Measurements from ENCODE around the gene ETHE1.
"Not testable (repeated sequence)": the region's sequence is repeated elsewhere in the genome, so short reads cannot be mapped to it uniquely, and the experiment has no call there.

ETHE1 gene

DNA sequence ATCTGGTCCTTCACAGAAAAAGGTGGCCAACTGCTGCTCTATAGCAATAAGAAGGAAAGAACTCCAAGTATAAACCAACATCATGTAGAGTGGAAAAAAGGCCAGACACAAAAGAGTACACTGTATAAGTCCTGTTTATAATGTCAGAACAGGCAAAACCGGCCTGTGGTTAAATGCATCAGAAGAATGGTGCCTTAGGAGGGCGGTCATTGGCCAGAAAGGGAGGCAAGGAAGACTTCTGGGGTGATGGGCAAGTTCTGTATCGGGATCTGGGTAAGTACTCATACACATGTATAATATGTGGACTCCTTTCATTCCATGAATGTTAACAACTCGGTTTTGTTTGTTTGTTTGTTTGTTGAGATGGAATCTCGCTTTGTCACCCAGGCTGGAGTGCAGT lies 4.1 kb downstream of the ETHE1 start:
- TF ChIP-seq, protein P1, sequence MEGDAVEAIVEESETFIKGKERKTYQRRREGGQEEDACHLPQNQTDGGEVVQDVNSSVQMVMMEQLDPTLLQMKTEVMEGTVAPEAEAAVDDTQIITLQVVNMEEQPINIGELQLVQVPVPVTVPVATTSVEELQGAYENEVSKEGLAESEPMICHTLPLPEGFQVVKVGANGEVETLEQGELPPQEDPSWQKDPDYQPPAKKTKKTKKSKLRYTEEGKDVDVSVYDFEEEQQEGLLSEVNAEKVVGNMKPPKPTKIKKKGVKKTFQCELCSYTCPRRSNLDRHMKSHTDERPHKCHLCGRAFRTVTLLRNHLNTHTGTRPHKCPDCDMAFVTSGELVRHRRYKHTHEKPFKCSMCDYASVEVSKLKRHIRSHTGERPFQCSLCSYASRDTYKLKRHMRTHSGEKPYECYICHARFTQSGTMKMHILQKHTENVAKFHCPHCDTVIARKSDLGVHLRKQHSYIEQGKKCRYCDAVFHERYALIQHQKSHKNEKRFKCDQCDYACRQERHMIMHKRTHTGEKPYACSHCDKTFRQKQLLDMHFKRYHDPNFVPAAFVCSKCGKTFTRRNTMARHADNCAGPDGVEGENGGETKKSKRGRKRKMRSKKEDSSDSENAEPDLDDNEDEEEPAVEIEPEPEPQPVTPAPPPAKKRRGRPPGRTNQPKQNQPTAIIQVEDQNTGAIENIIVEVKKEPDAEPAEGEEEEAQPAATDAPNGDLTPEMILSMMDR (conservative IDR thresholded peaks at IDR 0.05; ENCODE audit: low read length), result no peak
- no peak for DNase-seq (ENCODE audit: low read depth)
- no peak overlapping the region for H3K4me3 ChIP-seq (ENCODE audit: low read length)

DNA sequence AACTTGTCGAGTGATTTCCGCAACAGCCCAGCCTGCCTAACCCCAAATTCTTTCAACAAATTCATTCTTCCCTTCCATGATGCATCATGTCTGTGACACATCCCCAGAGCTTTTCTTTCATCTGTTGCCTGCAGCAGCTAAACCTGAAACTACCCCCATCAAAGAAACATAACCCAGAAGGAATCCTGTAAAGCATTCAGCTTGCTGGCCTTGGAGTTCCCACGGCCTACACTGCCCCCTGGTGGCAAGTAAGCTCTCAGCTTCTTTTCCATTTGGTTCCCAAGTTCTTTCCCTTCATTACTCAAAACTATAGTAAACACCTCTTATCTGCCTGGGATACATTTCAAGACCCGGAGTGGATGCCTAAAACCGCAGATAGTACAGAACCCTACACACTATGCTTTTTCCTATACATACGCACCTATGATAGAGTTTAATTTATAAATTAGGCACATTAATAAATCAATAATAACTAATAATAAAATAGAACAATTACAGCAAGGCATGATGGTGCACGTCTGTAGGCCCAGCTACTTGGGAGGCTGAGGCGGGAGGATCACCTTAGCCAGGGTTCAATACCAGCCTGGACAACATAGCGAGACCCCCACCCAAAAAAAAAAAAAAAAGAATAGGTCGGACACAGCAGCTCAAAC lies 7.4 kb downstream of the ETHE1 start:
- DNase-seq (ENCODE audit: low read depth), result peak; percentile 94
- TF ChIP-seq, protein P1 (conservative IDR thresholded peaks at IDR 0.05; ENCODE audit: low read length), result peak; percentile 93
- H3K4me3 ChIP-seq (ENCODE audit: low read length), result no peak overlapping the region

DNA sequence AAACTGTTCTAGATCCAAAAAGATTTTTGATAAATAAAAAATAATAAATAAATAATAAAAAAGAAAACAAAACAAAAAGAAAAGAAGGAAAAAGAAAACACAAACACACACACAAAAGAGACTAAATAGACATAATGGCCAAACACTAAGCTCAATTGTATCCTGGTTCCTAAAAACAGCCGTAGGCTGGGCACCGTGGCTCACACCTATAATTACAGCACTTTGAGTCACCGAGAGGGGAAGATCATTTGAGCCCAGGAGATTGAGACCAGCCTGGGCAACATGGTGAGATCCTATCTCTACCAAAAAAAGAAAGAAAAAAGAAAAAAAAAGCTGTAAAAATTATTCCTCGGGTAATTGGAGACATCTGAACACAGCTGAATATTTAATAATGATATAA lies 8.9 kb downstream of the ETHE1 start:
- TF ChIP-seq, protein P1 (conservative IDR thresholded peaks at IDR 0.05; ENCODE audit: low read length), result no peak
- no peak for DNase-seq (ENCODE audit: low read depth)
- H3K4me3 ChIP-seq (ENCODE audit: low read length), result no peak overlapping the region

DNA sequence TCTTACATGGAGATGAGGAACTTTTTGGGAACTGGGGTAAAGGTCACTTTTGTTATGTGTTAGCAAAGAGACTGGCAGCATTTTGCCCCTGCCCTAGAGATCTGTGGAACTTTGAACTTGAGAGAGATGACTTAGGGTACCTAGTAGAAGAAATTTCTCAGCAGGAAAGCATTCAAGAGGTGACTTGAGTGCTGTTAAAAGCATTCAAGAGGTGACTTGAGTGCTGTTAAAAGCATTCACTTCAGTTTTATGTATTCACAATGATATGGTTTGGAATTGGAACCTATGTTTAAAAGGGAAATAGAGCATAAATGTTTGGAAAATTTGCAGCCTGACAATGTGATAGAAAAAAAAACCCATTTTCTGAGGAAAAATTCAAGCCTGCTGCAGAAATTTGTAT lies 14.6 kb downstream of the ETHE1 start:
- not testable (repeated sequence) for H3K4me3 ChIP-seq (ENCODE audit: low read length); DNase-seq (ENCODE audit: low read depth)

DNA sequence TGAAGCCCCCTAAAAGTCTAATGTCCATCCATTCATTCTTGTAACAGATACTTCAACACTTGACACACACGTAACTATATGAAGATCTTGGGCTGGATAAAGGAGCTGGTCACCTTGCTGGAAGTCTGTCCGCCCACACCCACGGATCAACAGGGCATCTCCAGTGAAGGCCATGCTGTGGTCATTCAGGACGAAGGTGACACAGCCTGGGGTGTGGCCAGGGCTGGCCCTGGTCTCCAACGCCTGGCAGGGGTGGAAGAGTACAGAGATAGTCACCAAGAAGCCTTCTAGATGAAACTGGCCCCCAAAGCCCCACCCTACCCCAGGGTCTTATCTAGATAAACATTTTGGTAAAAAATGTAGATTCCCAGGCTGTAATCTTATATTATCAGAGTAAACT lies 15.7 kb downstream of the ETHE1 start:
- DNase-seq (ENCODE audit: low read depth), result no peak
- TF ChIP-seq, protein P1 (conservative IDR thresholded peaks at IDR 0.05; ENCODE audit: low read length), result no peak
- H3K4me3 ChIP-seq (ENCODE audit: low read length), result no peak overlapping the region

DNA sequence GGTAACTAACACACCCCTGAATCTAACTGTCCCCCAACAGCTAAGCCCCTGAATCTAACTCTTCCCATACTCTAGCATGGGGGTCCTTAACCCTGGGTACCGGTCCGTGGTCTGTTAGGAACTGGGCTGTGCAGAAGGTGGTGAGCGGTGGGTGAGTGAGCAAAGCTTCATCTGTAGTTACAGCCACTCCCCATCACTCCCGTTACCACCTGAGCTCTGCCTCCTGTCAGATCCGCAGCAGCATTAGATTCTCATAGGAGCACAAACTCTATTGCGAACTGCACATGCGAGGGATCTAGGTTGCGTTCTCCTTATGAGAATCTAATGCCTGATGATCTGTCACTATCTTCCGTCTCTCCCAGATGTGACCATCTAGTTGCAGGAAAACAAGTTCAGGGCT lies 16.3 kb downstream of the ETHE1 start:
- TF ChIP-seq, protein P1 (conservative IDR thresholded peaks at IDR 0.05; ENCODE audit: low read length), result no peak

DNA sequence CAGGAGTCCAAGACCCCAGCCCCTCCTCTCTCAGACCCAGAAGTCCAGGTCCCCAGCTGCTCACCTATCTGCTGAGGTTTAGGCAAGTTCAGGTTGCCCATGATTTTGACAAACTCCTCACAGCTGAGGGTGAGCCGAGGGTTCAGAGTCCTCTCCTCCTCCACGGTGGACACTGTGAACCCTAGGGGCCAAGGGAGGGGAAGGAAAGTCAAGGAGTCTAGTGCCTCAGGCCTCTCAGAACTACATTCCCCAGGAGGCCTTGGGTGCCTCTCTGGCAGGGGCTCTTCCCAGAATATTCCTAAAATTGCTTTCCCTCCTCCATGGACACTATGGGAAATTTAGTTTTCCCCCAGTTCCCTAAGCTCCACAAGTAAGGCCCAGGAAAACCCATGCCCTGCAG lies 19.1 kb downstream of the ETHE1 start:
- H3K4me3 ChIP-seq (ENCODE audit: low read length), result no peak overlapping the region
- DNase-seq (ENCODE audit: low read depth), result no peak
- TF ChIP-seq, protein P1 (conservative IDR thresholded peaks at IDR 0.05; ENCODE audit: low read length), result no peak

More for the DNA sequence above, 16.3 kb downstream of the ETHE1 start:
- no peak overlapping the region for H3K4me3 ChIP-seq (ENCODE audit: low read length)
- DNase-seq (ENCODE audit: low read depth), result no peak

DNA sequence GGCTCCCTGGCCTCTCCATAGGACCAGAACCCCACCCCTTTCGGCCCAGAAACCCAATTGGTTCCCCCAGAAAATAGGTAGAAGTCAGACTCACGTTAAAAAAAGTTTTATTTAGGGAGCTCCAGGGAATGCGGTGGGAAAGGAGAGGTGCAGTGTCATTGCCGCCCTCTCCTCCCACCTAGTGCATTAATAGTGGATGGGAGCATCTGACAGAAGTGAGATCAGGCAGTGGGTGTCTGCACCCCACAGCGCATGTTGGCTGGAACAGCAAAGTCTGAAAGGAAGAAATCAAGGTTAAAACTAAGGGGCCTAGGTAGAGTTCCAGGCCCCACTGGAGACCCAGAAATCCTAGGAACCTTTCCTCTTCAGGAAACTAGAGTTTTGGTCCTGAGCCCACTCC lies 20.4 kb downstream of the ETHE1 start:
- no peak for DNase-seq (ENCODE audit: low read depth)
- H3K4me3 ChIP-seq (ENCODE audit: low read length), result no peak overlapping the region
- TF ChIP-seq, protein P1 (conservative IDR thresholded peaks at IDR 0.05; ENCODE audit: low read length), result no peak

Measured in AG10803 (cell line).